GM13977 (cell line): ENCODE data around the gene VWA3A.
"Not testable (repeated sequence)": the region's sequence is repeated elsewhere in the genome, so short reads cannot be mapped to it uniquely, and the experiment has no call there.

Experiments used
- DNase-seq: peaks from one replicate; pipeline ENCODE4 v3.0.0; 2012; ENCODE audit warnings: low spot score
- in situ Hi-C: fragments of 300-500 bp; cut with MboI; formaldehyde crosslinking; loops from one replicate; pipeline ENCODE4 v1.12.0; 2022; ENCODE audit warnings: low sequenced_read_pairs, low pct_unique_long_range_greater_than_20kb, mixed read lengths, inconsistent platforms; ENCODE audit not compliant: unreplicated experiment
- TF ChIP-seq, protein P1 (sequence below): IDR thresholded peaks from 2 replicates; pipeline ENCODE4 v1.5.1; 2012; ENCODE audit warnings: mild to moderate bottlenecking, control low read depth; ENCODE audit not compliant: insufficient read depth; ENCODE audit errors: extremely low read depth, missing control alignments

VWA3A gene

DNA sequence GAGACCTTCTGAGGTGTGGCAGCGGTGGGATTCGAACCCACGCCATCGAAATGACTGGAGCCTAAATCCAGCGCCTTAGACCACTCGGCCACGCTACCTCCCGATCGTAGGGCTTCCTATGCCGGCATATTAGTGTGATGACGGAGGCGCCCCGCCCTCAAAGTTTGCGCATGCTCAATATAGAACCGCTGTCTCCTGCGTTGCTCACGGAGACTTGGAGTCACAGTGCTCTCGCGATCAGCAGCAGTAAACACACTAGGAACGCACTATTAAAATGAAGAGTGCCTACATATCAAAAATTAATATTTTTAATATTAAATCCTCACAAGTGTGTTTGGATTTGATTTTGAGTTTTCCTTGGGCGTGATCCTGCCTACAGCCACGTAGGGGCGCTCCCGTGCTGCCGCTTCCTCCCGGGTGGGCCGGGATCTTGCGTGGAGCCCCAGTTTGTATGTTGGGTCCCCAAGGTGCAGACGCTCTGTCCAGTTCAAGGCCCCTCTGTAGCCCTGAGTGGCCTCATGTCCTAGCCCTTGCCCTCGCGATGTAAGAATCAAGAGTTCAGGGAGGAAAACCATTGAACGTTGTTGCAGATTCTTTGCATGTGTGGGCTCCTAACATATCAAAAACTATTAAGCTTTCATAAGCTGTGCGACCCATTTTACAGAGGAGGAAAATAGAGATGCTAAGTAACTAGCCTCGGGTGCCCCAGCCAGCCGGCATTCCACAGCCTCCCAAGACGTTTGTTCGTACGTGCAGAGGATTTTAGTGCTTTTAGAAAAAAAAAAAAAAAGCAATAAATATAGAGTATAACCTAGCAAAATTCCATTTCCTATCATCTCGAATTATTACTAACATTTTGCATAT is 103.6 kb downstream of the VWA3A start:
- in situ Hi-C loops, result no loop called here
- peak; percentile 70 for DNase-seq
- TF ChIP-seq, protein P1, sequence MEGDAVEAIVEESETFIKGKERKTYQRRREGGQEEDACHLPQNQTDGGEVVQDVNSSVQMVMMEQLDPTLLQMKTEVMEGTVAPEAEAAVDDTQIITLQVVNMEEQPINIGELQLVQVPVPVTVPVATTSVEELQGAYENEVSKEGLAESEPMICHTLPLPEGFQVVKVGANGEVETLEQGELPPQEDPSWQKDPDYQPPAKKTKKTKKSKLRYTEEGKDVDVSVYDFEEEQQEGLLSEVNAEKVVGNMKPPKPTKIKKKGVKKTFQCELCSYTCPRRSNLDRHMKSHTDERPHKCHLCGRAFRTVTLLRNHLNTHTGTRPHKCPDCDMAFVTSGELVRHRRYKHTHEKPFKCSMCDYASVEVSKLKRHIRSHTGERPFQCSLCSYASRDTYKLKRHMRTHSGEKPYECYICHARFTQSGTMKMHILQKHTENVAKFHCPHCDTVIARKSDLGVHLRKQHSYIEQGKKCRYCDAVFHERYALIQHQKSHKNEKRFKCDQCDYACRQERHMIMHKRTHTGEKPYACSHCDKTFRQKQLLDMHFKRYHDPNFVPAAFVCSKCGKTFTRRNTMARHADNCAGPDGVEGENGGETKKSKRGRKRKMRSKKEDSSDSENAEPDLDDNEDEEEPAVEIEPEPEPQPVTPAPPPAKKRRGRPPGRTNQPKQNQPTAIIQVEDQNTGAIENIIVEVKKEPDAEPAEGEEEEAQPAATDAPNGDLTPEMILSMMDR, result peak; percentile 81

DNA sequence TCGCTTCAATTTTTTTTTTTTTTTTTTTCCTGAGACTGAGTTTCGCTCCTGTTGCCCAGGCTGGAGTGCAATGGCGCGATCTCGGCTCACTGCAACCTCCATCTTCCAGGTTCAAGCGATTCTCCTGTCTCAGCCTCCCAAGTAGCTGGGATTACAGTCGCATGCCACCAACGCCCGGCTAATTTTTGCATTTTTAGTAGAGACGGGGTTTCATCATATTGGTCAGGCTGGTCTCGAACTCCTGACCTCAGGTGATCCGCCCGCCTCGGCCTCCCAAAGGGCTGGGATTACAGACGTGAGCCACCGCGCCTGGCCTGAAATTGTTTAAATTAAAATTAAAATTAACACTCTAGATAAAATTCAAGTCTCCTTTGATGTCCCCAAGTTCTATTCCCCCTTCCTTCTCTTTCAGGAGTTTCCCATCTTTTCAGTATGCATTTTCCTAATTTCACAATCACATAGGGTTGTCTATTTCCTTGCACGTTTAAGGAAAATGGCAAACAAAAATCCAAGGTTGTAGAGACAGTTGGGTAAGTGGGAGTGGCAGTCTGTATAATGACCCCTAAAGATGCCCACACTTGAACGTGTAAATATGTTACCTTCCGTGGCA is 104.3 kb downstream of the VWA3A start:
- in situ Hi-C loops, DNase-seq: not testable (repeated sequence)

DNA sequence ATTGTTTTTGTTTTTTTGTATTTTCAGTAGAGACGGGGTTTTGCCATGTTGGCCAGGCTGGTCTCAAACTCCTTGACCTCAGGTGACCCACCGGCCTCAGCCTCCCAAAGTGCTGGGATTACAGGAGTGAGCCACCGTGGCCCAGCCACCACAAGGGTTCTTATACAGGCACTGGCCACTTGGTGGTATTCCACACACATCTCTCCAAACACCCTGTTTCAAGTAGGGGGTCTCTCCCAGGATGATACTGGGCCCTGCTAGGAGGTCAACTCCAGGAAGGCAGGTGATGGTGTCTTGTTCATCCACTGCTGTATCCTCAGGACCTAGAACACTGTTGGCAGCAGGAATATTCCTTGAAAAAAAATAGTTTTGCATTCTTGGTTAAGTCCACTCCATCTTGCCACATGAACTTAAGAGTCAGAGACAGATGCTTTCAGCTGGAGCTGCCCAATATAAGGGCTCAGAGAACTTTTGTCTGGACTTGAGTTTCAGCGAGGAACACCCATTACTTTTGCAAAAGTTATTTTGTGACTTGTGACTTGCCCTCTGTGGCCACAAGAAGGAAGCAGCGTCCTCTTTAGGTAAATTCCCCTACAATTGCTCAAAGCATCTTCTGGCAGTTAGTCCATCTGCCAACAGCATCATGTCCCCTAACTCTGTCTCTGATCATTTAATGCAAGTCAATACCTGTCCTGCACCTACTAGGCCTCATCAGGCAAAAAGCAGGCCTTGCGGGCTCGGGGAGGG is 106.4 kb downstream of the VWA3A start:
- in situ Hi-C loops, result no loop called here
- DNase-seq, result no peak

DNA sequence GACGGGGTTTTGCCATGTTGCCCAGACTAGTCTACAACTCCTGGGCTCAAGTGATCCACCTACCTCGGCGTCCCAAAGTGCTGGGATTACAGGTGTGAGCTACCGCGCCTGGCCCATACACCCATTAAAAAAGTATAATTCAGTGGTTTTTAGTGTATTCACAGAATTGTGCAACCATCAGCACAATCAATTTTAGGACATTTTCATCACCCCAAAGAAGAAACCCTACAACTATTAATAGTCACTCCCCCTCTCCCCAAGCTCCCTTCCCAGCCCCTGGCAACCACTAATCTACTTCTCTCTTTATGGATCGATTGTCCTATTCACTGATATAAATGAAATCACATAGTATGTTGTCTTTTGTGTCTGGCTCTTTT is 109.9 kb downstream of the VWA3A start:
- in situ Hi-C loops, result loop anchor here (5.0 kb wide), 1 partner anchor 95 kb away; the partner anchor contains the start of gene POLR3E

More for the DNA sequence above, 106.4 kb downstream of the VWA3A start:
- TF ChIP-seq, protein P1, result peak; percentile 1

DNA sequence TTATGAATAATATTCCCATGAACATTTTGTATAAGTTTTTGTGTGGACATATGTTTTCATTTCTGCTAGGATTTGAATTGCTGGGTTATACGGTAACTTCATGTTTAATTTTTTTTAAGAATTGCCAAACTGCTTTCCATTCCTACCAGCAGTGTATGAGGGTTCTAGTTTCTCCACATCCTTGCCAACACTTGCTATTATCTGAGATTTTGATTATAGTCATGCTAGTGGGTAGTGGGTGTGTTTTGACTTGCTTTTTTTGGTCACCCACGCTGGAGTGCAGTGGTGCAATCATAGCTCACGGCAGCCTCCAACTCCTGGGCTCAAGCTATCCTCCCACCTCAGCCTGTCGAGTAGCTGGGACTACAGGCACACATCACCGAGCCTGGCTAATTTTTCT is 110.8 kb downstream of the VWA3A start:
- in situ Hi-C loops, result loop anchor here (5.0 kb wide), 1 partner anchor 94 kb away; the partner anchor contains the start of gene POLR3E
- DNase-seq, result no peak
- TF ChIP-seq, protein P1, result no peak

More for the DNA sequence above, 109.9 kb downstream of the VWA3A start:
- DNase-seq, result no peak
- TF ChIP-seq, protein P1, result no peak

DNA sequence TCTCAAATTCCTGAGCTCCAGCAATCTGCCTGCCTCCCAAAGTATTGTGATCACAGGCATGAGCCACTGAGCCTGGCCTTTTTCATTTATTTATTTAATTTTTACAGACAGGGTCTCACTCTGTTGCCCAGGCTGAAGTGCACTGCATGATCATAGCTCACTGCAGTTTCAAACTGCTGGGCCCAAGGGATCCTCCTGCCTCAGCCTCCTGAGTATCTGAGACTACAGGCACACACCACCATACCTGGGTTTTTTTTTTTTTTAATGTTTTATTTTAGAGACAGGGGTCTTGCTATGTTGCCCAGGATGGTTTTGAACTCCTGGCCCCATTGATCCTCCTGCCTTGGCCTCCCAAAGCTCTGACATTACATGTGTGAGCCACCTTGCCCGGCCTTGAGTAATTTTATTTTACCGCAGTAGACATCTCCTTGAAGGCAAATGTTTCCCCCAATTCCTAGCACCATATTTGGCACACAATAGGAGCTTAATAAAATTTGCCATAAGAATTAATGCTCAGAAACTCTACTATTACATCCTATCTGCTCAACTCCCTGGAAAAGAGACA is 111.8 kb downstream of the VWA3A start:
- in situ Hi-C loops, result loop anchor here (5.0 kb wide), 1 partner anchor 93 kb away; the partner anchor contains the start of gene POLR3E
- DNase-seq, result no peak
- TF ChIP-seq, protein P1, result no peak
